ENCODE data around the gene IGSF21. TPM values are rescaled to one million over a fixed set of nuclear protein-coding genes. Genes with fewer than 3 reads are reported as not detected.
A peak's percentile ranks its signal among the peaks of the same experiment; 100 is the strongest.

IGSF21 gene
- total and polyA plus RNA-seq, 10 of the 15 experiments (the other 5 are each of a cell fraction or from before 2014, with no cell fraction given): 0.03 to 0.49 TPM; not detected in 8

DNA sequence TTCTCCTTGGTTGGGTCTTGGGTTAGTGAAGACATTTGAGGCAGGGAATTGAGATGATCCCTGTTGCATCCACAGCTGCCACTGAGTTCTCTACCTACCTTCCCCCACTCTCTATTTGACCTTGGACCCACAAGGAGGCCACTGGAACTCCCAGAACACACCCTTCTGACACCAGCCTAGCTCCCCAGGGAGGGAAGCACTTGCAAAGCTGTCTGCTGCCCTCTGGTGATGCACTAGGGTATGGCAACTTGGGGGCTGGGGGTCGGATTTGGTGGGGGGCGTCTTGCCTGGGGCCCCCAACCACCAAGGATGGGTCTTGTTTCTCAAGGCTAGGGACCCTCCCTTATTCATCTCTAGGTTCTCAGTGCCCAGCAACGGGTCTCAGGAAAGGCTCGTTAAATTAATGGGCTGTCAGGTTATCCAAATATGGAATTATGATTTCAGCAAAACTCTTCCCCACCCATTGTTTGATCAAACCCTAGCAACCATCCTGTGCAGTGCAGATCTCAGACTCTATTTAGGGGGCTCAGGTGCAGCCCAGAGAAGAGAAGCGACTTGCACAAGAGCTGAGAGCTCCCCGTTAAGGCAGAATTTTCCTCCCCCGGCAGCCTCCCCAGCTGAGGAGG, 195.3 kb downstream of the IGSF21 start (continued):
- TF ChIP-seq, protein P1, sequence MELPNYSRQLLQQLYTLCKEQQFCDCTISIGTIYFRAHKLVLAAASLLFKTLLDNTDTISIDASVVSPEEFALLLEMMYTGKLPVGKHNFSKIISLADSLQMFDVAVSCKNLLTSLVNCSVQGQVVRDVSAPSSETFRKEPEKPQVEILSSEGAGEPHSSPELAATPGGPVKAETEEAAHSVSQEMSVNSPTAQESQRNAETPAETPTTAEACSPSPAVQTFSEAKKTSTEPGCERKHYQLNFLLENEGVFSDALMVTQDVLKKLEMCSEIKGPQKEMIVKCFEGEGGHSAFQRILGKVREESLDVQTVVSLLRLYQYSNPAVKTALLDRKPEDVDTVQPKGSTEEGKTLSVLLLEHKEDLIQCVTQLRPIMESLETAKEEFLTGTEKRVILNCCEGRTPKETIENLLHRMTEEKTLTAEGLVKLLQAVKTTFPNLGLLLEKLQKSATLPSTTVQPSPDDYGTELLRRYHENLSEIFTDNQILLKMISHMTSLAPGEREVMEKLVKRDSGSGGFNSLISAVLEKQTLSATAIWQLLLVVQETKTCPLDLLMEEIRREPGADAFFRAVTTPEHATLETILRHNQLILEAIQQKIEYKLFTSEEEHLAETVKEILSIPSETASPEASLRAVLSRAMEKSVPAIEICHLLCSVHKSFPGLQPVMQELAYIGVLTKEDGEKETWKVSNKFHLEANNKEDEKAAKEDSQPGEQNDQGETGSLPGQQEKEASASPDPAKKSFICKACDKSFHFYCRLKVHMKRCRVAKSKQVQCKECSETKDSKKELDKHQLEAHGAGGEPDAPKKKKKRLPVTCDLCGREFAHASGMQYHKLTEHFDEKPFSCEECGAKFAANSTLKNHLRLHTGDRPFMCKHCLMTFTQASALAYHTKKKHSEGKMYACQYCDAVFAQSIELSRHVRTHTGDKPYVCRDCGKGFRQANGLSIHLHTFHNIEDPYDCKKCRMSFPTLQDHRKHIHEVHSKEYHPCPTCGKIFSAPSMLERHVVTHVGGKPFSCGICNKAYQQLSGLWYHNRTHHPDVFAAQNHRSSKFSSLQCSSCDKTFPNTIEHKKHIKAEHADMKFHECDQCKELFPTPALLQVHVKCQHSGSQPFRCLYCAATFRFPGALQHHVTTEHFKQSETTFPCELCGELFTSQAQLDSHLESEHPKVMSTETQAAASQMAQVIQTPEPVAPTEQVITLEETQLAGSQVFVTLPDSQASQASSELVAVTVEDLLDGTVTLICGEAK (IDR thresholded peaks at IDR 0.05; ENCODE audit: borderline replicate concordance): no peak
- no peak for TF ChIP-seq ZNF274 (IDR thresholded peaks at IDR 0.05; ENCODE audit: insufficient read depth, insufficient read length)
- no peak for TF ChIP-seq SMARCA5 (IDR thresholded peaks at IDR 0.05)
- no peak for TF ChIP-seq ESRRA (IDR thresholded peaks at IDR 0.05; ENCODE audit: low read length)
- peak; percentile 83 for TF ChIP-seq MEF2B (IDR thresholded peaks at IDR 0.05; ENCODE audit: partially characterized antibody, poor library complexity, severe bottlenecking)
- TF ChIP-seq TAF1 (IDR thresholded peaks at IDR 0.05; ENCODE audit: borderline replicate concordance, low read depth, low read length): no peak
- TF ChIP-seq CBX3 (IDR thresholded peaks at IDR 0.05; ENCODE audit: borderline replicate concordance, low read depth): no peak
- peak; percentile 70 for TF ChIP-seq SMC3 (IDR thresholded peaks at IDR 0.05; ENCODE audit: borderline replicate concordance, low read length)
- TF ChIP-seq MTA2 (IDR thresholded peaks at IDR 0.05; ENCODE audit: low read depth): no peak
- TF ChIP-seq NR2F1 (conservative IDR thresholded peaks at IDR 0.05): peak; percentile 74
- no peak for TF ChIP-seq MYB (IDR thresholded peaks at IDR 0.05; ENCODE audit: borderline replicate concordance, low read depth, low read length)
- TF ChIP-seq, protein P2, sequence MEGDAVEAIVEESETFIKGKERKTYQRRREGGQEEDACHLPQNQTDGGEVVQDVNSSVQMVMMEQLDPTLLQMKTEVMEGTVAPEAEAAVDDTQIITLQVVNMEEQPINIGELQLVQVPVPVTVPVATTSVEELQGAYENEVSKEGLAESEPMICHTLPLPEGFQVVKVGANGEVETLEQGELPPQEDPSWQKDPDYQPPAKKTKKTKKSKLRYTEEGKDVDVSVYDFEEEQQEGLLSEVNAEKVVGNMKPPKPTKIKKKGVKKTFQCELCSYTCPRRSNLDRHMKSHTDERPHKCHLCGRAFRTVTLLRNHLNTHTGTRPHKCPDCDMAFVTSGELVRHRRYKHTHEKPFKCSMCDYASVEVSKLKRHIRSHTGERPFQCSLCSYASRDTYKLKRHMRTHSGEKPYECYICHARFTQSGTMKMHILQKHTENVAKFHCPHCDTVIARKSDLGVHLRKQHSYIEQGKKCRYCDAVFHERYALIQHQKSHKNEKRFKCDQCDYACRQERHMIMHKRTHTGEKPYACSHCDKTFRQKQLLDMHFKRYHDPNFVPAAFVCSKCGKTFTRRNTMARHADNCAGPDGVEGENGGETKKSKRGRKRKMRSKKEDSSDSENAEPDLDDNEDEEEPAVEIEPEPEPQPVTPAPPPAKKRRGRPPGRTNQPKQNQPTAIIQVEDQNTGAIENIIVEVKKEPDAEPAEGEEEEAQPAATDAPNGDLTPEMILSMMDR (IDR thresholded peaks at IDR 0.05 in 2 of 3, conservative IDR thresholded peaks at IDR 0.05 in 1 of 3; ENCODE audit: control insufficient read depth in 2 of 3, extremely low read depth in 1 of 3, insufficient read depth in 1 of 3, low read depth in 3 of 3, low read length in 3 of 3): peak; percentile 68 to 79 (median 72)

Measured in GM12878 (cell line).